HL-60/S4 treated with phorbol 12-myristate 13-acetate at 8.2 ng/mL for 4 days and 3 days (cell line): ENCODE measurements around the gene GORASP1.

Experiments
- in situ Hi-C: fragments of 300-500 bp; cut with MboI; formaldehyde crosslinking; loops from 2 replicates; pipeline ENCODE4 v1.15.0; 2022; ENCODE audit warnings: low sequenced_read_pairs

The GORASP1 gene

DNA sequence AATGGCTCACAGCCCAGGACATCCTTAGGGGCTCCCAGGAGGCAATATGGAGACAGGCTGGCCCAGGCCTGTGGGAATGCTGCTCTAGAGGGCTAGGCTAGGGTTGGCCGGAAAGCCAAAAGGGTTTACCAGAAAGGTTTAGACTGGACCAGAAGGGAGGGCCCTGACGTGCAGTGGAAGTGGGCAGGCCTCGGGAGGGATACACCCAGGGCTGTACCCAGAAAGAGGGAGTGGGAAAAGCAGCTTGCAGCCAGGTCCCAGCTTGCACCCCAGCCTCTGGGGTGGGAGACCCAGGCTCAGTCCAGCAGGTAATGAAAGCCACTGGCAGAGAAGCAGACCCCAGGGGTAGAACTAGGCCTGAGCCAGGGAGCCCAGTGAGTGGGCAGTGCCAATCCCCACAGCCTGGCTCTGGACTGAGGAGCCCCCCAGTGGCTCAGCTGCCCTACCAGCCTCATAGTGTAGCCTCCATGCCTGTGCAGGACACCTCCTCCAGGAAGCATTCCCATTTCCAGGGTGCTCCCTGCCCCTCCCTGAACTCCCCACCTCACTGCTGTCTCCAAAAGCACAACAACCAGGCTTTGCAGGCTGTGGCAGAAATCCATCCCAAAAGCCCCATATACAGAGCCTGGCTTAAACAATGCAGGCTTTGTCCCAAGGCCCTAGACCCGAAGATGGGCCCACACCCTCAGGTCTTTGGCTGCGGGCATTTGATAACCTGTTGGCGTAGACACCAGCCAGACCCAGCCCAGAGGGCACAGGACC is 3.5 kb downstream of the GORASP1 start:
- in situ Hi-C loops = no loop called here

DNA sequence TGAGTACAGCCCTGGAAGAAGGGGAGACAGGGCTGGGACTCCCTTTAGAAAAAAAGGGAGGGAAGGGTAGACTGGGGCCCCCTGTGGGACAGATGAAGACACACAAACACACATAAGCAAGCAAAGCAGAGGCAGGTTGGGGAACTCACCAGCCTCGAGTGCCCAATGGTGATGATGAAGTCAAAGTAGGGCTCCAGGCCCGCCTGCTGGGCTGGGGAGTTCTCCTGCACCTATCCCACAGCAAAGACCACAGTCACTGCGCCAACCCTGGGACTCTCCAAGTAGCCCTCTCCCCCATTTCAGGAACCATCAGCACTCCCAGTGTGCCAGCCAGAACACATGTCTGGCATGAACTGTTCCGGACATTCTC is 4.1 kb downstream of the GORASP1 start:
- in situ Hi-C loops = no loop called here

DNA sequence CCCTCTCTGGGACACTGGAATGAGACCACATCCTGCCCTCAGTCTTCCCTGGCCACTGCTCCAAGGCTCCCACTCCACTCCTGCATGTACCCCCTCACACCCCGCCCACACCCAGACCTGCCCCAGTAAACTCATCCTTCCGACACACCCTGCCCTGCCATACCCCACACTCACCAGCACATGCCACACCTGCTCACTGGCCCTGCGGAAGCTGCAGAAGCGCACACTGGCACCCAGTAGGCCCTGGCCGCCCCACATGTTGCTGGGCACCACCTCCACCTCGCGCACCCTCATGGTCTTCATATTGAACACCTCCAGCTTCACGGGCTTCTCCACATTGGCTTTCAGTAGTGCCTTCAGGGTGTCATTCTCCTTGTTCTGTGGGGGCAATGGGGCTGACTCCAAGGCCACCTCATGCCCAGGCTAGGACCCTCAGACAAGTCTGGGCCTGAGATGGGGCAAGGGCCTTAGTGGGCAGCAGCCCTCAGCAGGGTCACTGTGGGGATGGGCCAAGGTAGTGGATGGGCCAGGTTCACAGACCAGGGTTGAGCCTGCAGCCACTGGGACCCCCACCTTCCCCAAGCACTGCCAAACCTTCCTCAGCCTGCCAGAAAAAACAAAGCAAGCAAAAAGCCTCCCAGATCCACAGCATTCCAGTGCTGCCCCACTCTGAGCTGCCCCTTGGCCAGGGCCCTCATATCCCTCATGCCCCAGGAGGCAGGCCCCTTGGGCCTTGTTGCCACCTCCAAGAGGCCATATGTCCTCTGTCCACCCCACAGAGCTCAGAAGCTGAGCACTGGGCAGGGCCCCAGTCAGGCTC is 4.7 kb downstream of the GORASP1 start:
- in situ Hi-C loops = no loop called here

DNA sequence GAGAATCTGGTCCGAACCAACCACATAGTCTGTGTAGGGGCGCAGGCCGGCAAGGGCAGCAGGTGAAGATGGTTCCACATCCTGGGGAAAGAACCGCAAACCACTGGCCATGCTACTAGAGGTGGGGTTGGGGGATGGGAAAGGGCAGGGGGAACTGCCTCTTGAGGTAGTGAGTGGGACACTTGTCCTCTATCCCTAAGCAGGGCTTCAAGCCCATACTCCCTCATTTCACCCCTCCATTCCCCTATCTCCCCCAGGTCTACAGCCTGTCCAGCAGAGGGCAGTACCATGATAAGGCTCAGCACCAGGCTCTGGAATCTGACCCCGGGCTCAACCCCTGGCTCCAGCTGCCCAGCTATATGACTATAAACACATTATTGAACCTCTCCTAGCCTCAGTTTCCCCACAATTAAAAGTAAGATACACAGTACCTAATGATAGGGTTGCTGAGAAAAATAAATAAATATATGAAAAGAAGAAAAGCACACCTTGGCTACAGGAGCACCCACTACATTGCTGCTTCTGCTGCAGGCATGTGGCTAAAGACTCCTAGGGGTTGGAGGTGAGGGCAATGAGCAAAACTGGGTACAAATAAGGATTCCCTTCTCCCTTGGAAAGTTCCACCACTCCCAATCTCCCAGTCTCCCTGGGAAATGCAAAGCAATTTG is 6.3 kb downstream of the GORASP1 start:
- in situ Hi-C loops = no loop called here

DNA sequence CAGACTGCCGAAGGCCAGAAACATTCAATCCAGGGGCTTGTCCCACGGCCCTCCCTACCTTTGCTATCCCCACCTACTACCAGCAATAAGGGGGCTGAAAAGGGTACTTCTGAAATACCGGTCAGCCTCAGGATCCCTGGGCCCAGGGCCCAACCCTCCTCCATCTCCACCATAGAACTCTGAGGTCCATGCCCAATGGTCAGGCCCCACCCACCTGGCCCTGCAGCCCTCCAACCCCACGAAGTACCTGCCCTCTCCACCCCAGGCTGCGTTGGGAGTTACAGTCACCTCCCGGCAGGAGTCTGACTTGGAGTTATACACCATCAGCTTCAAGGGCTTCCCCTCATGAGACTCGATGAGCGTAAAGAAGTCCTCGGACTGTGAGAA is 6.9 kb downstream of the GORASP1 start:
- in situ Hi-C loops = no loop called here

DNA sequence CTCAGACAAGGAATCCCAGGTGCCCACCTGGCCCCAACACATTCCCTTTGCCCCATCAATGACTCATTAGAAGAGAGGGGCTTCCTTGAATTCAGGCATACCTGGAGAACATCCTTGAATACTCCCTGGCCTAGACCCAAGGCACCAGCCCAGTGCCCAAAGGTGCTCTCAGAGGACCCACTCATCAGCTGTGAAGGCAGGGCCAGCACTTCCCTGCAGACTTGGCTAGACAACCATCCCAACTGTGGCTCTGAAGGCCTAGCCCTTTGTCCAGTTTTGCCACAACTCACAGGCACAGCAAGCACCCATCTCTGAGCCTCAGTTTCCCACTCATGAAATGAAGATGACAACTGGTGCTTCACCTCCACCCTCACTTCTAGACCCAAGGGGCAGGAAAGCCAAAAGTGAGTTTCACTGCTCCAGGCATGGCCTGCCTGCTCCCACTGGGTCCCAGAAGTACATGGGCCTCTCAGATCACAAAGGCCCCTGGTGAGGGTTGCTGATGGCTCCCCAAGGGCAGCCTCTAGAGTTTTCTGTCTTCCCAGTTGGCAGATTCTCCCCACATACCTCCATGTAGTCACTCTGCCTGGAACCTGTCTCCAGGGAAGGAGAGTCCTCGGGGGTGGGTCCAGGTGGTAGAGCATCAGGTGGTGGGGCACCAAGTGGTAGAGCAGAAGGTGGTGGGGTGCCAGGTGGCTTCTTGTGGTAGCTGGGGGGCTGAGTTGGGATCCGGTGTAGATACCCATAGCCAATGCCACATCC is 7.5 kb downstream of the GORASP1 start:
- in situ Hi-C loops = loop anchor here (25.0 kb wide), 1 partner anchor 187 kb away; the partner anchor contains the start of gene CX3CR1

DNA sequence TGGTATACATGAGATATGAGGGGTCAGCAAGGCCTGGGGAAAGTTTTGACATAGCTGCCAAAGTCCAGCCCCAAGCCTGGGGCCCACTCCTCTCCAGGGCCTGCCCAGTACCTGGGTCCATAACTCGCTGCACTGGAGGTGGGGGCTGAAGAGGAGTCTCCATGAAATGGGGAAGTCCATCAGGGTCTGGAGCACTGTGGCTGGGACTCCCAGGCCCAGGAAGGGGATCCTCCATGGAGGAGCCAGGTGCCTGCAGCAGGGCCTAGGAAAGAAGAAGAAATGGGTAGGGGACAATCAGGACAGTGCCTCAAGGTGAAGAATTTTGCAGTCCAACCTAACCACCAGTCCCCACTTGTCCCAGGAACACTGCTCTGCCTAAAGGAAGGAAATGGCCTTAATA is 8.2 kb downstream of the GORASP1 start:
- in situ Hi-C loops = loop anchor here (25.0 kb wide), 1 partner anchor 188 kb away; the partner anchor contains the start of gene CX3CR1

DNA sequence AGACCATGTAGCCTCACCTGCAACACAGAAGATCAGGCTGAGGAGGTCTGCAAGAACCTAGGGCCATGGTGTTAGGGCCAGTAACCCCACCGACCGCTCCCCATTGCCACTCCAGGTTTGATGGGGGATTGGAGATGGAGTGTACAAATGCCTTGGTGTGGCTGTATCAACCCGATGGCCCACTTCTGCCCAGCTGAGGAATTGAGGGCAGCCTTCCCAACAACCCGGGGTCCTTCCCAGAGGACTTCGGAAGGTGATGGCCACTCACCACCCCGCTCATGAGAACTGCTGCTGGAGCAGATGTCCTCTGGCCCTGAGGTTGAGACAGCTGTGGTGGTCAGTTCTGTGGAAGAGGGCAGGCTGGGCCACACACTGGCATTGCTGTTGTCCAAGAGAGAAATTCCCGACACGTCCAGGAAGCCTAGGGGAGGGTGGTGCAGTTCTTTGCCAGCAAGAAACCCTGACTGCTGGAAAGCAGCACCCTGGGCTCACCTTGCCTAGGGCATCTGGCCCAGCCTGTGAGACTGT is 8.9 kb downstream of the GORASP1 start:
- in situ Hi-C loops = loop anchor here (25.0 kb wide), 1 partner anchor 189 kb away; the partner anchor contains the start of gene CX3CR1

DNA sequence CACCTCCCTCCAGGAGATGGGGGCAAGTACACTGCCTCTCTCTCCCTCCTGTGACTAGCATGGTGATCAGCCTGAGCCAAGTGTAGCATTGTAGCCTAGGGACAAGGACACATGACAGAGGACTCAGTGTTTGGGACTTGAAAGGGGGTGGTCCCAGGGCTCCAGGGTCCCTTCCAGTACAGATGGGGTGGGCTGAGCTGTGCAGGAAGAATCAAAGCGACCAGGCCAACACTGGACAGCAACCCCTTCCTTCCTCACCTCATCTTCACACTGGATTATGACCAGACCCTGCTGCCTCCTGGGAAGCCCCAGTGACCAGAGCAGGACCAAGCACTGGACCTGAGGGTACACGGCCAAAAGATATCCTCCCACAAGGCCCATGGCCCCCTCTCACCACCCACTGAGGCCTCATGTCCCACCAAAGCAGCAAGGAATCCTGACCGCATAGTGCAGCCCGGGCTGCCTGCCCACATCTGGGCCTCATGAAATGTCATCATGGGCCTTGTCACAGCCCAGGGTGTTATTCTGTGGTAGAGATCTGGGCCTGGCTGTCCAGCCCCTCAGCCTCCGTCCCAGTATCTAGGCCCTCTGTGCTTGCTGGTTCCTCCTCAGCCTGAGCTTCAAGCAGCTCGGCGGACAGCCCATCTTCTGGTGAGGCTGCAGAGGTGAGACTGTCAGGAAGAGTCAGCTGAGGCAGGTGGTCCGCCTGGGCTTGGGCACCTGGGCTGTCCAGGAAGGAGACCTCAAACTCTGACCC is 9.5 kb downstream of the GORASP1 start:
- in situ Hi-C loops = loop anchor here (25.0 kb wide), 1 partner anchor 189 kb away; the partner anchor contains the start of gene CX3CR1

DNA sequence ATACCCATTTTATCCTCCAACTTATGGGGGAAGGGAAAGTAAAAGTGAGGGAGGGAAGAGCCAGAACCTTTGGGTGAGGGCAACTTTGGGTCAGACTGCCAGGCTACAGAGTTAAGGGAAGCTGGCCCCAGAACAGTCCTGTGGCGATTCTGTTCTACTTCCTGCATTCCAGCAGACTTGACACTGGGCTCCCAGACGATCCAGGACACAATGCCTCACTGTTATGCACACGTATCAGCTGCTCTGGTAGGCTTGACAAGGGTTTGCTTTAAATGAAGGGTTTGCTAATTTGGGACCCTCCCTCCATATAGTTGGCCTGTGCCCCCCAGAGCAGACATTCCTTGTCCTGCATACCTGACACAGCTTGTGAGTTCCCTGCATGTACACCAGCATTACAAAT is 10.7 kb downstream of the GORASP1 start:
- in situ Hi-C loops = loop anchor here (25.0 kb wide), 1 partner anchor 191 kb away; the partner anchor contains the start of gene CX3CR1

DNA sequence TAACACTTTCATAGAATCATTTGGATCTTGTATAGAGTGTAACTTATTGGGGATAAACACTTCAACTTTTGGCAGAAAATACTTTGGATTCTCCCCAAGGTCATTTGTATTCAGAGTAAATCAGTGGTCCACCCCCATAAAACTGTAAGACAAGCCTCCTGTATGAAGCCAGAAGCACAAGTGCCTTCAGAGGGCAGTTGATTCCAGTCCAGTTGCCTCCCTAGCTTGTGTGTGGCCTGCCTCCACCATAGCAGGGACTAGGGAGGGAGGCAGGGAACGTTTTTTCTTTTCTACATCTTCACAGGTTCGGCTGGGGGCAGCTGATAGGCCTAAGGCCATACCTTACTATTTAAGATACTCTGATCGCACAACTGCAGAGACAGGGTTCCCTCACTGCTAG is 11.6 kb downstream of the GORASP1 start:
- in situ Hi-C loops = loop anchor here (25.0 kb wide), 1 partner anchor 192 kb away; the partner anchor contains the start of gene CX3CR1

DNA sequence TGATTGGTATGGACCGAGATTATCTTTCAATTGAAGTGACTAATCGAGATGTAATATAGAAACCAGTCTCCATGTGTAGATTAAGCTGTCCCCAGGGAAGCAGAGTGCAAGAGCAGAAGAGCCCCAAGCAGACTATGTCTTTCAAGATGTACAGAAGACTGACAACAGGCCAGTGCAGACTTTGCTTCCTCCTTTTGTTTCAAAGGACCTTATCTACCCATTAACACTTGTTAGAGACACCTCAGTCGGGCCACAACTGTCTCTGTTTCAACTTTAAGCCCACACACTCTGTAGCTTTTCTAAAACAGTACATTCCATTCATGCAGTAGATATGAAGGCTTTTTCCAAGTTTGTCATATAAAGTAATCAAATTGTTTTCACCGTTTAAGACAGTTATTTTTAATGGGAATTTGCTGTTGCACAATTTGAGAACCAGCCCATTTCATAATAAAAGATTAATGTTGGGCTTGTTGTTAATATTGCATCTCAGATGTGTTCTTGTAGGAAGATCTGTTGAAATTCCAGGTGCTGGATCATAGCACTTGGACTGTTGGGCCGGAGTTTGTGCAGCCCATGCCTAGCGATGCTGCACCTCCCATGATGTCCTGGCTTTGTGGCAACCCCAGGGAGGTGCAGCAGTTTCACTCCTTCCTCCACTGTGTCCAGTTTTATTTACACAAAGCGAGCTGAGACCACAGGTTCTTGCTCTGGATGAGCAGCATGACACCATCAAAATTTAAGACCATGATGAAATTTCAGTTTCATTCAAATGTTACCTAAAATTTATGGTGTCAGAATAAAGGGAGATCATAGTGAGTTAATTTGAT is 12.4 kb downstream of the GORASP1 start:
- in situ Hi-C loops = loop anchor here (25.0 kb wide), 1 partner anchor 192 kb away; the partner anchor contains the start of gene CX3CR1

DNA sequence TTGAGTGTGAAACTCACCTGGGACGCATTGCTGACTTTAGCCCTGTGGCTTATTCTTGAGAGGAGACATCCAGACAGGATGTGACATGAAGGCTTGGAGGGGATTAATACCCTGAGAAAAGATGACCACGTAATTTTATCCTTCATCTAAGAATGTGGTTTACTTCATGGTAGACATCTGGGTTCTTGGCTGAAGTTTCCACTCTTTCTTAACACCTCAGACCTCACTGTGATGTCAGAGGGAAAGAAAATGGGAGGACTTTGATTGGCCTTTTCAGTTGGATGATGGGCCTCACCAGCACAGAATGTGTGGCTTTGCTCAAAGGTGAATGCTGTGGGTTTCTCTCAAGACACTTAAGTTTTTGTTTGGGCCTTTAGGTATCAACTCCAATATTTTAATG is 16.5 kb downstream of the GORASP1 start:
- in situ Hi-C loops = loop anchor here (25.0 kb wide), 1 partner anchor 196 kb away; the partner anchor contains the start of gene CX3CR1

DNA sequence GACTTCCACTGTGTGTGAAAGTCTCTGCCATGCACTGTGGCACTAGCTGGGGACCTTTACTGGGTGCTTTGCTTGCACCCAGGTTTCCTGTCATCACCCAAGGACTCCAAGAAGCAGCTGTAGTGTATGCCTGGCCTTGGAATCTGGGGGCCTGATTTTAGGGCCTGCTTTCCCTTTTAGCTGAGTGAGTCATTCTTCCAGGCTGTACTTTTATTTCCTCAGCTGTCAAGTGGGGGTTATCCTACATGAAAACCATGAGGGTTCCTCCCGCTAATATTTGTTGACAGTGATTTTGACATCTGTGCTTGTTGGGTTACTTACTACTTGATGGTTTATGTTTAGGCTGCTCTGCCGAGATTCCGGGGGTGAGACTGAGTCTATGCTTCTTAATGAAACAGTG is 18.5 kb downstream of the GORASP1 start:
- in situ Hi-C loops = loop anchor here (25.0 kb wide), 1 partner anchor 198 kb away; the partner anchor contains the start of gene CX3CR1

DNA sequence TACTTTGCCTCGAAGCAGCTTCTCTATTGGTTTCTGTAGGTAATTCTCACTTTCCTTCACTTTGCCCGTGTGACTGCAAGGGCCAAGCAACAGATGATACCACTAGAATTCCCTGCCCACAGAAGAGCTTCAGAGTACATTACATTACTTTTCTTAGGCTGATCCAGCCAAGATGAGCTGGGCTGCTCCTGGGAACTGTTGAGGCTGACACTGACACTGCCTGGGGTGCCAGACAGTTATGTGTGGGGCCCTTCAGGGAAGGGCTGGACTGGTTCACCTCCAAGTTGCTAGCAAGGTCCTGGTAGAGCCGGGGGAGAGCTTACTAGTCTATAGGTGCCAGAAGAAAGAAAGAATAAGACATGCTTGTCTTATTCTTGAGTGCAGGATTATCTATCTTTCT is 19.0 kb downstream of the GORASP1 start:
- in situ Hi-C loops = loop anchor here (25.0 kb wide), 1 partner anchor 199 kb away; the partner anchor contains the start of gene CX3CR1

DNA sequence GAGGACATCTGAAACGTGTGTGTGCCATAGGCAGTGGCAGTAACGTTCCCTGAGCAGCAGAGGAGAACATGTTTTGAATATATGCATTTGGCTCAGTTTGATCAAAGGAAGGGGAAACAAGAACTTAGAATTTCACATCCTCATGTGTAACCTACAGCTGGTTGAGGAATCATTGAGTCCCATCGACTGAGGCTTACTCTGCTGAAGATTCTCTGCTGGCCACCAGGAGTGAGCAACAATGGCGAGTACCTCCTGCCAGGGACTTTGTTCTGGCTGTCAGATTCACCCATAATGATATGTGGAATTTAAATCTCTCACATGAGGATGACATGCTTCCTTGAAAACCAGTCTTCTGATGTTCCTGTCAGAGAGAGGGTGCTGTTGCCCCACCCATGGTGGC is 21.3 kb downstream of the GORASP1 start:
- in situ Hi-C loops = loop anchor here (25.0 kb wide), 1 partner anchor 201 kb away; the partner anchor contains the start of gene CX3CR1

DNA sequence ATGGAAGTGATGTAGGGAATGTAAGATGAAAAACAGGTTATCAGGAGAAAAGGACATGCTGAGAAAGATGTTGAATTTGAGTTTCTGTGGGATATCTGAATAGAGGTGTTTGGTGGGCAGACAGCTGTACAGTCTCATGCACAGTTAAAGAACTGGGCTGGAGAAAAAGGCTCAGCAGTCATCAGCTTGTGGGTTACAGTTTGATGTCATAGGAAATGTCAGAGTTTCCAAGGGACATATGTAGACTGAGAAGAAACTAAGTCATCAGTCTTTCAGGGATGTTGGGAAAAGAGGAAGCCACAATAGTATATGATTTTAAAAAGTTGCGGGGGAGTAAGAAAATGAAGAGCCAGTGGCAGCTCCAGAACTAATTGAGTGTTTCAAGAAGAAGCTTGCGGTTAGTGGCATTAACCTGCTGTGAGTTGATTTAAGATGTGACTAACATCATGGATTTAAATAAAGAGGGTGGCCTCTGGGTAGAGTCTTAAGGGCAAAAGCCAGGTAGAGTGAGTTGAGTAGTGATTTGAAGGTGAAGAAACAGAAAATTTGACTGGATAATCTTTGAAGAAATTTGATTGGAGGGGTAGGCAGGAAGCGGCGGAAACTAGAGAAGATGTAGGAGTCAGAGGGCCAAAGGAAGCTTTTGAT is 24.6 kb downstream of the GORASP1 start:
- in situ Hi-C loops = loop anchor here (25.0 kb wide), 1 partner anchor 205 kb away; the partner anchor contains the start of gene CX3CR1

DNA sequence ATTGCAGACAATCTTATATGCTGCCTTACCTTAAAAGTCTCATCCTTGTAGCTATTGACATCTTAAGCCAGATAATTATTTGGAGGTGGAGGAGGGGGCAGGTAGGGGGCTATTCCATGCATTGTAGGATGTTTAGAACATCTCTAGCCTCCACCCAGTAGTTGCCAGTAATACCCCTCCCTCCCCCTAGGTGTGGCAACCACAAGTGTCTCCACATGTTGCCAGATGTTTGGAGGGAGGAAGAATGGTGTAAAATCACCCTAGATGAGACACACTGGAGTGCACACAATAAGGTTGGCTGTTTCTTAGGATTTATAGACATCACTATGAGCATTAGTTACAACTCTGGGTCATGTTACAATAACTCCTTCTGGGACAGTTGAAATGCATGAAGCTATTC is 27.4 kb downstream of the GORASP1 start:
- in situ Hi-C loops = loop anchor here (25.0 kb wide), 1 partner anchor 207 kb away; the partner anchor contains the start of gene CX3CR1
